LoVo (cell line): Measurements from ENCODE around the gene TAS1R3.
"Not testable (repeated sequence)": the region's sequence is repeated elsewhere in the genome, so short reads cannot be mapped to it uniquely, and the experiment has no call there.

Source experiments
- DNase-seq: peaks from one replicate; pipeline ENCODE4 v3.0.0-alpha.2; 2016; ENCODE audit warnings: low spot score

TAS1R3 gene

DNA sequence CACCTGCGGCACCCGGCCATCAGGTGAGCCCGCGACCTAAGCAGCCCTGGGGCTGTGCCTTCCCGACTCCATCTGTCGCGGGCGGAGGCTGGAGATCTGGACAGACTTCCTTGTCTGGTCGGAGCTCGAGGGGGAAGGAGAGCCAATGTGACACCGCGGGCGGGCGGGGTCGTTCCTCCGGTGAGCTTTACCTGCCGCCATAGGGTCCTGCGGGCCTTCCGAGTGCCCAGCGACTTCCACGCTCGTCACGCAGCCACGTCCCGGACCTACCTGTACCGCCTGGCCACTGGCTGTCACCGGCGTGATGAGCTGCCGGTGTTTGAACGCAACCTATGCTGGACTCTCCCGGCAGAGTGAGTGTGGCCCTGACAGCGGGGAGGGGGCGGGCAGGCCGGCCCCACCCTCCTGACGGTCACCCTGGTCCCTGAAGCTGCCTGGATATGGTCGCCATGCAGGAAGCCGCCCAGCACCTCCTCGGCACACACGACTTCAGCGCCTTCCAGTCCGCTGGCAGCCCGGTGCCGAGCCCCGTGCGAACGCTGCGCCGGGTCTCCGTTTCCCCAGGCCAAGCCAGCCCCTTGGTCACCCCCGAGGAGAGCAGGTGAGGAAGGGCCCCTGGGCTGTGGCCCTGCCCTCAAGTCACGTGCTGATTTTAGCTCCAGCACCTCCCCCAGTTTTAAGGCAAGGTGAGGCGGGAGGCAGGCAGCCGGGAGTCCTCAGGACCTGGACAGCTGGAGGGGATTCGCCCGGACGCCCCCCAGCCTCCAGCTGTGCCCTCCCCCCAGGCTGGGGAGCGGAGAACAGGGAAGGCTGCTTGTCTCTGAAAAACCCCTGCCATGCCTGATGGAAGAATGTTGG is 21.6 kb upstream of the TAS1R3 start:
- no peak for DNase-seq

DNA sequence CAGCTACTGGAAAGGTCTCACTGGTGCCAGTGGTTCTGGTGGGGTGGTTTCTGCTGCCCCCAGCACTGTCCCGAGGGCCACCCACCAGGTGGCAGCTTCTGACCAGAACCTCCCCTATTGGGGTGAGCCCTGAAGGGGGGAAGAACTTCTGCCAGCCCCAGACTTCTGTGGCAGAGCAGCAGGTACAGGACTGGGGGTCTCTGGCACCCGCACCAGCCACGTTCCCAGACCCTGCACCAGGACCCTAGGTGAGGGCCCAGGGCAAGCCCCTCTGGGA is 21.0 kb upstream of the TAS1R3 start:
- no peak for DNase-seq

DNA sequence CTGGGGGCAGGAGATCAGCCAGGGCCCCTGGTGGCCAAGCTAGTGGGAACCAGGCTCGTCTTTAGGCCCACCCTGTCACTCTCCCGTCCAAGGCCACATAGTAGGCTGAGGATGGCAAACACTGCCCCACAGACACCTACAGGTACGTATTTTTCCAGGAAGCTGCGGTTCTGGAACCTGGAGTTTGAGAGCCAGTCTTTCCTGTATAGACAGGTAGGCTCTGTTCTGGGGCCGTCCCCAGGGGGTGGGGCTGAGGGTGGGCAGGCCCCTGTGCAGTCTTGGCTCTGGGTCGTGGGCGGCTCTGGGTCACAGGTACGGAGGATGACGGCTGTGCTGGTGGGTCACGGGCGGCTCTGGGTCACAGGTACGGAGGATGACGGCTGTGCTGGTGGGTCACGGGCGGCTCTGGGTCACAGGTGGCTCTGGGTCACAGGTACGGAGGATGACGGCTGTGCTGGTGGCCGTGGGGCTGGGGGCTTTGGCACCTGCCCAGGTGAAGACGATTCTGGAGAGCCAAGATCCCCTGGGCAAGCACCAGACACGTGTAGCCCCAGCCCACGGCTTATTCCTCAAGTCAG is 20.5 kb upstream of the TAS1R3 start:
- no peak for DNase-seq

DNA sequence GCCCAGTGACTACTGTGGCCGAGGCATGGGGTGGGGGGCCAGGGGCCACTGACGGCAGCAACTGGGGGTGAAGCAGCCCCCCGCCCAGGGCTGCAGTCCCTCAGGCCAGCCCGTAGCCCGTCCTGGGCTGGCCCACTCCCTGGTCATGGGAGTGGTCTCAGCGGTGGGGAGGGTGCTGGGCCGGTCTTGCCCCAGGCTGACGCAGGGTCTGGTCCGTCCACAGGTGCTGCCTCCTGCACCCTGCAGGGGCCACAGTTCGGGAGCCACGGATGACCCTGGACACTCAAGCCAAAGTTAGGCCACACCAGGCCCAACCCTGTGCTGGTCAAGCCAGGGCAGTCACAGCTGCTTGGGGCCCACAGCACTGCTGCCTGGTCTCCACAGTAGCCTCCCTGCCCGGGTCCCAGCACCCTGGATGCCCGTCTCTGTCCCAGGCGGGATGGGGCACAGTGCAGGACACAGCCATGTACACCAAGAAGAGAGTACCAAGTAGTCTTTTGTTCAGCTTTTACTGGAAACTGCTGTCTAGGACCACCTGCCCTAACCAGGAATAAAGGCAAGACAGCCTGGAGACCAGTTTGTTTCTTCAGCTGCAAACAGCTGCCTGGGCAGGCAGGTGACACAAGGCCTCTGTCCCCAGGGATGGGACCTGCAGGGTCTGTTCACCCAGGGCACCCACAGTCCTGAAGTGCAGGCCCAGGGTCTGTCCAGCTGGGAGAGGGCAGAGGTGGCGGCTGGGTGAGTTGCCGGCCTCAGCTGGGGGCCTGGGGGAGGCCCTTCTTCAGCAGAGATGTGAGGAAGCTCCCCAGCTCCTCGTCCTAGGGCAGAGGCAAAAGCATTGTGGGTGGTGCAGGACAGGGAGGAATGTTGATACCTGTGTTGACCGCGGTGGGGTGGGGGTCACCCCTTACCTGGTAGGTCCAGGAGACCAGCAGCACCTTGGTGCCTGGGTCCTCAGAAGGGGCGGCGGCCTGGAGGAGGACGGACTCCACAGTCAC is 19.7 kb upstream of the TAS1R3 start:
- no peak for DNase-seq

DNA sequence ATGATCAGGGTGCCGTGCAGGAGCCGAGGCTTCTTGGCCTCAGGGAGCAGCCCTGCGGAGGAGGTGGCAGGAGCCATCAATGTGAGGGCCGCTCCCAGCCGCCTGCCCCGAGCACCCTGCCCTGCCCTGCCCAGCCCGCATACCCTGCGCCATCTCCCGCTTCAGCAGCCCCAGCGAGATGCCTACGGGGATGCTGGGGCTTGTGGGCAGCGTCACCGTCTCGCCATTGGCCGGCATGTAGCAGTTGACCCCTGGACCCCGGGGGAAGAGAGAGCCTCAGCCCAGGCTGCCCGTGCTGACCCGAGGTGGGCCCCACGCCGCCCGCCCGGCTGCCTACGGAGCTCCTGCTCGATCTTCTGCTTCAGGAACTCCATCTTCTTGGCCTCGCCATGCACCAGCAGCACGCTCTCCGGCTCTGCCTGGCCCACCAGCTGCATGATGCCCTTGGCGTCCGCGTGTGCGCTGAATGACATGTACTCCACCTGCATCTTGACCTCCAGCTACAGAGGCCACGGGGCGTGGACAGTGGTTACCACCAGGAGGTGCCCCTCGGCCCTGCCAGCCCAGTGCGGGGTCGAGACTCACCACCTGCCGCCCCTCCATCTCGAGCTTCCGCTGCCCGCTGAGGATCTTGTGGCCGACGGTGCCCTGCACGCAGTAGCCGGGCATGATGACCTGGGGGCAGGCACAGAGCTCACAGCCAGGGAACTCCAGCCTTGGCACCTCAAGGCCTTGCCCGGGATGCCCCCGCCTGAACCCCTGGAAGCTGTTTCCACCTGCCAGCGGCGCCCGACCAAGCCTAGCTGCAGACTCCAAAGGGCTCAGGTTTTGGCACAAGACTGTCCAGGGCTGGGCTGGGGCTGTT is 18.4 kb upstream of the TAS1R3 start:
- no peak for DNase-seq

DNA sequence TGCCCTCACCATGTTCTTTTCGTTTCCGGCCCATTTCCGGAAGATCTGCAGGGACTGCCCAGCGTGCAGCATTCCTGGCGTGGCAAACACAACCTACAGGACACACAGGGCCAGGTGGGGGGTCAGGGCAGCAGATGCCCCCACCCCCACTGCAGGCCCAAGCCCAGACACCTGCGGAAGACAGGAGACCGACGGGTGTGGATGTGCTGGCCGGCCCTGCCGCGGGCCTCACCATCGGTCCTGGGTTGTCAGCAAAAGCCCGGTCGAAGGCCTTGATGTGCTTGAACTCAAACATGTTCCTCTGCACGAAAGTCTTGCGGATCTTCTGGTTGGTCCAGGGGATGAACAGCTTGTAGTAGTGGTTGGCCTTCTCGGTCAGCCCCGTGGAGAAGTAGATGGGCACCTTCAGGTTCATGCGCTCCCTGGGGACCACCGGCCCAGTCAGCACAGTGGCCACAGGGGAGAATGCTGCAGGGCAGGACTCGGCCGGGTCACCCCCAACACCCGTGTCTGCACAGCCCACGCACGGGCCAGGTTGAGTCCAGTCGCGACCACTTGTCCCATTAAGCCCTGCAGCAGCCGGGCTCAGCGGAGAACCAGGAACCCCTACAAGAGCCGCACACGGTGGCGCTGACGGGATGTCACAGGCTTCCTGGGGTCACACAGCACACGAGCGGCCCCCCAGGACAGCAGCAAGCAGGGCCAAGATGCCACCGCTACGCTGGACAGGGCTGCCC is 17.4 kb upstream of the TAS1R3 start:
- DNase-seq: no peak

DNA sequence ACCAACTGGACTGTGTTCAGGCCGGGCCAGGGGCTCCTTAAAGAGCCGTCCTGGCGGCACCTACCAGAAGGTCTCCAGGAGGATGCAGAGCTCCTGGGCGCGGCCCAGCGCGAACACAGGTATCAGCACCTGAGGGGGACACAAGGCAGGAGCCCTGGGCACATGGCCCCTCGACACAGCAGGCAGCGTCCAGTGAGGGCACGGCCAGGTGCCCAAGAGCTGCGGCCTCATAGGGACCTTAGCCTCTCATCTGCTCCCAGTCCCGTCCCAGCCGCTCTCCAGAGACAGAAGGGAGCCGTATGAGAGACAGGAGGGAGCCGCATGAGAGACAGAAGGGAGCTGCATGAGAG is 16.9 kb upstream of the TAS1R3 start:
- DNase-seq: no peak

DNA sequence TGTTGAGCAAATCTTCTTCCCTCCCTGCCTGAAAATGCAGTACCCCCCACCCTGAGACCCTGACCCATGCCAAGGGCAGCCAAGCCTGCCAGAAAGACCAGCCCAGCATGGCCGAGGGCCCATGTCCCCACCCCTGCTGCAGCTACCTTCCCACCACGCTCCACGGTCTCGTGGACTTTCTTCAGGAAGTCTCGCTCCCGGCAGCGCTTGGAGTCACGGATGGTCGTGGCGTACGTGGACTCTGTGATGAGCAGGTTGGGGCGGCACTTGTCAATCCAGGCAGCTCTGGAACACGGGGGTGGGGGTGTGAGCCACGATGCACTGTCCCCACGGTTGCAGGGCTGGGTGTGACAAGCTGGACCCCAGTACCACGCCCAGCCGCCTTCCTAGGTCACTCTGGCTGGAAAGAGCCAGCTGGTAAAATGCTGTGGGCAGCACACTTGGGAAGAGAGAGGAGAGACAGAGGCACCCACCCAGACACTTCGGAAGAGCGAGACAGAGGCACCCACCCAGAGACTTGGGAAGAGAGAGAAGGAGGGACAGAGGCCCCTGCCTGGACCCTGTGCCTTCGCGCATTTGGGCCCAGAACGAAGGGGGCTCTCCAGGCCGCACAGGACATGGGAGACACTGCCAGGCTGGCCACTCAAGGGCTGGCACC is 16.3 kb upstream of the TAS1R3 start:
- no peak for DNase-seq

DNA sequence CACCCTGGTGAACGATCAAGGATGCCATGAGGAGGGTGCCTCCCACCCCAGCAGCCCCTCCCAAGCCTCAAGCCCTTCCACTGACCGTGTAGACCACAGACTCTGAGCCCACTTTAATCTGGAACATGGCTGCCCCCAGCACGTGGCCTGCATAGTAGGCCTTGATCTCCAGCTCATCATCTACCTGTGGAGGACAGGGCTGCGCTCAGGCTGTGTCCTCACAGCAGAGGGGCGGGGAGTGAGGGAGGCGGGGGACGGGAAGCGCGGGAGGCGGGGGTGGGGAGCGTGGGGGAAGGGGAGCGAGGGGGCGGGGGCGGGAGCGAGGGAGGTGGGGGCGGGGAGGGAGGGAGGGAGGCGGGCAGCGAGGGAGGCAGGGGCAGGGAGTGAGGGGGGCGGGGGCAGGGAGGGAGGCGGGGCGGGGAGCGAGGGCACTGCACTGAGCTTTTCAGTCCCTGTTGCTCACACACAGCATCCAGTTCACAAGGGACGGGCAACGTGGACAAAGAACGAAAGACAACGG is 15.6 kb upstream of the TAS1R3 start:
- no peak for DNase-seq

DNA sequence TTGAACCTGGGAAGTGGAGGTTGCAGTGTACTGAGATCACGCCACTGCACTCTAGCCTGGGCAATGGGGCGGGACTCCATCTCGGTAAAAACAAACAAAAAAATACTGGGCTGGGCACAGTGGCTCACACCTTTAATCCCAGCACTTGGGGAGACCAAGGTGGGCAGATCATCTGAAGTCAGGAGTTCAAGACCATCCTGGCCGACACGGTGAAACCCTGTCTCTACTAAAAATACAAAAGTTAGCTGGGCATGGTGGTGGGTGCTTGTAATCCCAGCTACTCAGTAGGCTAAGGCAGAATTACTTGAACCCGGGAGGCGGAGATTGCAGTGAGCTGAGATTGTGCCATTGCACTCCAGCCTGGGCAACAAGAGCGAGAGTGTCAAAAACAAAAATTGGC is 14.9 kb upstream of the TAS1R3 start:
- DNase-seq: not testable (repeated sequence)

DNA sequence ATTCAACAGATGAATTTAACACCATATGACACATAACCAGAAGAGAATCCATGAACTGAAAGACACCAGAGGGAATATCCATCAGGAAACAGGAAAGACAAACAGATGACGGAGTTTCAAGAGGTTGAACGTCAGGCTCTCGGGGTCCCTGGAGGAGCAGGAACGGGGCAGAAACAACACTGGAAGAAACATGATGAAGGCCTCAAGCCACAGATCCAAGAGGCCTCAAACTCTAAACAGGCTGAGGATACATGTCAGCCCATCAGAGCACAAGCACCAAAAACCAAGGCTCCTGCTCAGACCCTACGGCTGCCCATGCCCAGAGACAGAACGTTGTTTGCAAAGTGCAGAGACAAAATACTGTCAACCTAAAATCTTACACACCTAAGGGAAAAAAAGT is 13.7 kb upstream of the TAS1R3 start:
- DNase-seq: no peak

DNA sequence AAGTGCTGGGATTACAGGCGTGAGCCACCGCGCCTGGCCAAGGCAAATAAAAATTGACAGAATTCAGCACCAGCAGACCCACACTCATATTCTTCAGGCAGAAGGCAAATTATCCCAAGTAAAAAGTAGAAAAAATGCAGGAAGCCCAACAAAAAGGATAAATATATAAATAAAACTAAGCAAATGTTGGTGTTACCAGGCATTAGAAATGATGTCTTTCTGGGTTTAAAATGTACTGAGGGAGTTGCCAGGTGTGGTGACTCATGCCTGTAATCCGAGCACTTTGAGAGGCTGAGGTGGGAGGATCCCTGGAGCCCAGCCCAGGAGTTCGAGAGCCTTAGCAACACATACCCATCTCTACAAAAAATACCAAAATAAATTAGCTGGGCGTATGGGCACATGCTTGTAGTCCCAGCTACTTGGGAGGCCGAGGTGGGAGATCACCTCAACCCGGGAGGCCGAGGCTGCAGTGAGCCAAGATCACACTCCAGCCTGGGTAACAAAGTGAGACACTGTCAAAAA is 12.9 kb upstream of the TAS1R3 start:
- peak; percentile 72 for DNase-seq

DNA sequence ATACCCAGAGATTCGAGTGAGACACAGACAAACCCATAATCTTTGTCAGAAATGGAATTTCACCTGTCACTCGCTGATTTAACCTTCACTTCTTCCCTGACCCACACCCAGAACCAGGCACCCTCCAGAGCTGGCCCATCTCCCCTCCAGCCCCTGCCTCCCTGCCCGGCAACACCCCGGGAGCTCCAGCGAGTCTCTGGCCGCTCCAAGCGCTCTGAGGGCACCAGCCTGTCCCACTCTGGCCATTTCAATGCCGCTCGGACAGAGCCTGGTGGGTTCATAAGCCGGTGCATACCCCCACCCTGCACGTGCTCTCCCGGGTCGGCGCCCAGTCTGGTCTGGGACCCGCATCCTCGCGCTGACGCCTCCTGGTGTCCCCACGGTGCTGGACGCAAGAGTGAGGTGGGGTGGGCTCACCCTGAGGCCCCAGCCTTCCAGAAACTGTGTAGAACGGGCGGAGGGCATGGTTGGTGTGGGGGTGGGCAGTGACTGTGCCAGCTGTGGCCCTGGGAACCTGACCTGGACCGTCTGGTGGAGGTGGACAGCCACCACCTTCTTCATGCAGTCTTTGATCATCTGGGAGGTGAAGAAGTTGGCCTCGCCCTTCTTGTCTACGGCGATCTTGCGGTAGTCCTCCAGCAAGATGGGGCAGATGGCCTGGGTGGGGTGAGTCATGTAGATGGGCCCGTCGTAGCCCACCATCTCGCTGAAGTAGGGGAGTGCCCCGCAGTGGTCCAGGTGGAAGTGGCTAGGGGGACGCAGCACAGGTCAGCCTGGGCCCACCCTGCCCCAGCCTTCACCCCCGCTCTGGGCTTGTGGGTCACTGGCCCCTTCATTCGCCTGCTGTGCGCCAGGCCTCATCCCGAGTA is 12.1 kb upstream of the TAS1R3 start:
- DNase-seq: no peak

DNA sequence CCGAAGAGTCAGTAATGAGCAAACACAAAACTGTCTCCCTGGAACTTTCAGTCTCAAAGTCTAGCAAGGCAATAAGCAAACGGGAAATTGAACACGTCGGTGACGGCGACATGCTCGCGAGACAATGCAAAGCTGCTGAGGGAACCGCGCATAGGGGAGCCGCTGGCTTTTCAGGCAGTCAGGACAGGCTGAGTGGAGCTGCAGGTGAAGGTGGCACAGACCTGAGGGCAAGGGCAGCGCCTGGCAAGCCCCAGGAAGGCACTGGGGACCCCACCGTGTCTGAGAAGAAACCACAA is 11.5 kb upstream of the TAS1R3 start:
- DNase-seq: no peak

DNA sequence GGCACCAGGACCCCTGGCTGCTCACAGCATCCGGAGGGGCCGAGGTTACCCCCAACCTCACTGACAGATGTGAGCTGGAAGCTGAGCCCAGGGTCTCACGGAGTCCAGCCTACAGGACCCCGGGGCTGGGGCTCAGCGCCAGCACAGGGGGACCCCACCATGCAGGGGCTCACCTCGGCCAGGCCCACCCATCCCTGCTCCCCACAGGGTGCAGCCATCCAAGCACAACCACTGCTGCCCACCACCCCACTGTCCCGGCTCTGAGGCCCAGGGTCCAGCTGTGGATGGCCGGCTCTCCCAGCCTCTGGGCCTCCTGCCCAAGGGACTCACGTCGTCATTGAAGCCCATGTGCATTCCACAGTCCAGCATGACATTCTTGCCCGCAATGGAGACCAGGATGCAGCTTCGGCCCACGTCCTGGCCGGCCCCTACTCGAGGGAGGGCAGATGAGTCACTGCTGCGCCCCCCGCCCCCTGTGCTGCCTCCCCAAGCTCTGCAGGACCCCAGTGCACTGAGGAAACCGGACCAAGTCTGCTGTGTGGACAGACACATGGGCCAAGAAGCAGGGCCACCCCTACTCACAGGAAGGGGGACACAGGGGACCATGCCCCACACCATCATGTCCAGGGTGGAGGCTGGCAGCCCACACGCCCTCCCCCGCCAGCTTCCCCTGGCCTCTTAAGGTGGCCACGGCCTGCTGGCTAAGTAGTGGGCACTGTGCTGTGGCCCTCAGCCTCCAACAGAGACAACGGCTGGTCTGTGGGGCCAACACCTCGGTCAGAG is 10.2 kb upstream of the TAS1R3 start:
- DNase-seq: no peak

DNA sequence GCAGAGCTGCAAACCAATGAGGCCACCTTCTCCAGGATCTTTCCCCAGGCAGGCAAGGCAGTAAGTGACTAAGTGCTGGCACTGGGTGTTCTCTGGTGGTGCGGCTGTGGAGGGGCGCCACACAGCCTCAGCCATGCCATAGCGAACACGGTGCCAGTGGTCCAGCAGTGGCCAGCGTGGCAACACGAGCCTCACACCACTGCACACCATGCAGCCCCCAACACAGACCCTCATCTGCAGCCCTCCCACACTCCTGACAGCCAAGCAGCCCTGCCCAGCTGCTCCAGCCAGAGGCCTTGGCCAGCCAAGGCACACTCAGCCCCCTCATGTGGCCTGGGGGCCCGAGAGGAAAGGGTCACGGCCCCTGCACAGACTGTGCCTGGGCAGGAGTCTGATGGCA is 9.6 kb upstream of the TAS1R3 start:
- DNase-seq: no peak

DNA sequence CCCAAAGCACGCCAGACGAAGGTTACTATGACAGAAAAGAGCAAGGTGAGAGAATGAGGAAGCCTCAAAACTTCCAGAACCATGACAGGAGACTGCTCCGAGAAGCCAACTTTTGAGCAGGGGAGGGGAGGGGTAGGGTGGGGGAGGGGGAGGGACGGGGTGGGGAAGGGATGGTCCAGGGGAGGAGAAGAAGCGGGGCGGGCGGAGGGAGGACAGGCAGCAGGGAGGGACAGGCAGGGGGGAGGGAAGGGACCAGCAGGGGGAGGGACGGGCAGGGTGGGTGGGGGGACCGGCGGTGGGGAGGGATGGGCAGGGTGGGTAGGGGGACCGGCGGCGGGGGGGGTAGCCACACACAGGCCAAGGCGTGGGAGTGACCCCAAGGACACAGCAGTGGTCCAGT is 8.7 kb upstream of the TAS1R3 start:
- DNase-seq: no peak

DNA sequence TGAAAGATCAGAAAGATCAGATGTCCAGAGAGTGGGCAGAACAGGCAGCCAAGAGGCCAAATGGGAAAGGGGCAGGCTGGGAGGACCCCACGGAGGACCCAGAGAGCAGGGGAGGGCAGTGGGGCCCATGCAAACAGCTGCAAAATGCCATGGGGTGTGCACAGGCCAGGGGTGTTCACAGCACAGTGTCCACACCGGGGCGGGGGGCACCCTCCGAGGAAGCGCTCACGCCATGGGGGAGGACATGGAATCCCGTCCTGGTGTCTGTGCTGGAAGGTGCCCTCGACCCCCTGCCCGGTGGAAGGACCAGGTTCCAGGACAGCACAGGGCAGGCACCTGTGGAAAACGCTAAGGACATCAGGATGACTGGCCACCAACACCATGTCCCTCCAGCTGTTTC is 8.1 kb upstream of the TAS1R3 start:
- DNase-seq: no peak

DNA sequence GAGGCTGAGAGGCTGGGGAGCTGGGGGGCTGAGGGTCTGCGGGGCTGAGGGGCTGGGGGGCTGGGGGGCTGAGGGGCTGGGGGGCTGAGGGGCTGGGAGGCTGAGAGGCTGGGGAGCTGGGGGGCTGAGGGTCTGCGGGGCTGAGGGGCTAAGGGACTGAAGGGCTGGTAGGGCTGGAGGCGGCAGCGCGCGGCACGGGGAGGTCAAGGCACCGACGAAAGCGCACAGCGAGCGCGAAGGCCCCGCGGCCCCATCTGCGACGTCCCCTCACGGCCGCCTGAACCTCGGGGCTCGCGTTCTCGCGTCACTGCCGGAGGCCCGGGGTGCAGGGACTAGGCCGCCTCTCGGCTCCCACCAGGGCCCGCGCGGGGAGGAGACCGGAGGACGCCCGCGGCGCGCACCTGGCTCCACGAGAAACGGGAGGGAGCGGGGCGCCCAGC is 7.0 kb upstream of the TAS1R3 start:
- DNase-seq: no peak
